Inflammatory macrophage treated with lipopolysaccharide for 1 hour (primary cell): ENCODE measurements around the gene ANAPC1.
"Not testable (repeated sequence)": the region's sequence is repeated elsewhere in the genome, so short reads cannot be mapped to it uniquely, and the experiment has no call there.

ENCODE experiments used
- DNase-seq, 2 donors: peaks; one replicate each; pipeline ENCODE4 v3.0.0-alpha.2; 2020 to 2022

Gene ANAPC1, protein sequence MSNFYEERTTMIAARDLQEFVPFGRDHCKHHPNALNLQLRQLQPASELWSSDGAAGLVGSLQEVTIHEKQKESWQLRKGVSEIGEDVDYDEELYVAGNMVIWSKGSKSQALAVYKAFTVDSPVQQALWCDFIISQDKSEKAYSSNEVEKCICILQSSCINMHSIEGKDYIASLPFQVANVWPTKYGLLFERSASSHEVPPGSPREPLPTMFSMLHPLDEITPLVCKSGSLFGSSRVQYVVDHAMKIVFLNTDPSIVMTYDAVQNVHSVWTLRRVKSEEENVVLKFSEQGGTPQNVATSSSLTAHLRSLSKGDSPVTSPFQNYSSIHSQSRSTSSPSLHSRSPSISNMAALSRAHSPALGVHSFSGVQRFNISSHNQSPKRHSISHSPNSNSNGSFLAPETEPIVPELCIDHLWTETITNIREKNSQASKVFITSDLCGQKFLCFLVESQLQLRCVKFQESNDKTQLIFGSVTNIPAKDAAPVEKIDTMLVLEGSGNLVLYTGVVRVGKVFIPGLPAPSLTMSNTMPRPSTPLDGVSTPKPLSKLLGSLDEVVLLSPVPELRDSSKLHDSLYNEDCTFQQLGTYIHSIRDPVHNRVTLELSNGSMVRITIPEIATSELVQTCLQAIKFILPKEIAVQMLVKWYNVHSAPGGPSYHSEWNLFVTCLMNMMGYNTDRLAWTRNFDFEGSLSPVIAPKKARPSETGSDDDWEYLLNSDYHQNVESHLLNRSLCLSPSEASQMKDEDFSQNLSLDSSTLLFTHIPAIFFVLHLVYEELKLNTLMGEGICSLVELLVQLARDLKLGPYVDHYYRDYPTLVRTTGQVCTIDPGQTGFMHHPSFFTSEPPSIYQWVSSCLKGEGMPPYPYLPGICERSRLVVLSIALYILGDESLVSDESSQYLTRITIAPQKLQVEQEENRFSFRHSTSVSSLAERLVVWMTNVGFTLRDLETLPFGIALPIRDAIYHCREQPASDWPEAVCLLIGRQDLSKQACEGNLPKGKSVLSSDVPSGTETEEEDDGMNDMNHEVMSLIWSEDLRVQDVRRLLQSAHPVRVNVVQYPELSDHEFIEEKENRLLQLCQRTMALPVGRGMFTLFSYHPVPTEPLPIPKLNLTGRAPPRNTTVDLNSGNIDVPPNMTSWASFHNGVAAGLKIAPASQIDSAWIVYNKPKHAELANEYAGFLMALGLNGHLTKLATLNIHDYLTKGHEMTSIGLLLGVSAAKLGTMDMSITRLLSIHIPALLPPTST (N-terminal part only)

DNA sequence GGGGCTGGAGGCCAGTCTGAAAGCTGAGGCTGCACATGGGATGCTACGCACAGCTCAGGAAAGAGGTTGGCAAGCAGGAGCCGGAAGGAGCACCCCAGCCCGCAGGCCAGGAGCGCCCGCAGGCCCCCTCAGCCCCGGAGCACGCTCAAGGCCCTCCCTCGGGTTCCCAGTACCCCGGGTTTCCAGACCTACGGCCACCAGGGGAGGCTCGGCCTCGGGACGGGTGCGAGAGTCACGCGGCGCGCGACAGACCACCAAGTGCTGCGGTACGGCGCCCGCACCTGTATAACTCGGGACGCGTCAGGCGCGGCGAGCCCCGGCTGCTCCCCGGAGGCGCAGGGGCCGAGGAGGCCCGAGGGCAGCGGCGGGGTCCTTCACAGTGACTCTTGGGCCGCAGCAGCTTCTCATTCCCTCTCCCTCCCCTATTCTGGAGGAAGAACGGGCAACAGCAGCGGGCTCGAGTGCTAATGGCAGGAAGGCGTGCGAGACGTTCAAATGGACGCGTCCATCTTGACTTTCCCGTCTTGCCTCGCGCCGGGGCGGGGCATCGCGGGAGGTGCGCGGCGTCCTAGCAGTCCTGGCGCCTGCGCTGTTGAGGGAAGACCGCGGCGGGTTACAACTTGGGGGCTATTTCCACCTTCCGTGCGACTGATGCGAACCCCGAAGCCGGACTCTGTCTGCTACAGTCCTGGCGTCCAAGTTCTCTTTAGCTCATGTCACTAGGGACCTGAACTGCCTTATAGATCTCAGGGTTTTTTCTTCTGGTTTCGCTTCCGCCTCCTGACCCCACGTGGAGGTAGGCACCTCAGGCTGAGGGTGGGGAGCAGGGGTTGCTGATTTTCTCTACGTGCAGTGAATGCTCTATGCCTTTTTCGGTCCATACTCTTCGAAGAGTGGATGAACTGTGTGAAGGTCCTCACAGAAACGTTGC is at the start of gene ANAPC1:
TSS of gene ANAPC1 (minus strand) at position 533 of the 931 bp plus-strand sequence. CDS start 3,368 bp downstream, outside the sequence.
- DNase-seq = peak; percentile 68 to 80

DNA sequence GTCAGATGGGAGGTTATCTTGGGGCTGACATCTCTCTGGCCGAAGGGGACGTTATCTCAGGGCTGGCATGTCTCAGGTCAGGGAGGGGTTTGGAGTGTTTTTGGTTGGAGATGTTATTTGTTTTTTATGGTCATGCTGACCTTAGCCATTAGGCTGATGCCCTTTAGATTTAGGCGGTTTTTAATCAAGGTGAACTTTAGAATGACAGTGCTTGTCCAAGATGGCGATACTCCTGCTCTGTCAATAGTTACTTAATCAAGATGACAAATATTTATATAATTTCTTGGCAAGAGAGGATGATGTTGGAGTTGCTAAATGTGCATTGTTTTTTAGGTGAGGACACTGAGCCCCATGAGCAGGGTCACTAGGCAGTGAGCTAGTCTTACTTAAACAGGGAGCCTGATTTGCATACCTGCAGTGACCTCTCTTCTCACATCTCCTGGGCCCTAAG is 48.9 kb upstream of the ANAPC1 start:
- no peak for DNase-seq

DNA sequence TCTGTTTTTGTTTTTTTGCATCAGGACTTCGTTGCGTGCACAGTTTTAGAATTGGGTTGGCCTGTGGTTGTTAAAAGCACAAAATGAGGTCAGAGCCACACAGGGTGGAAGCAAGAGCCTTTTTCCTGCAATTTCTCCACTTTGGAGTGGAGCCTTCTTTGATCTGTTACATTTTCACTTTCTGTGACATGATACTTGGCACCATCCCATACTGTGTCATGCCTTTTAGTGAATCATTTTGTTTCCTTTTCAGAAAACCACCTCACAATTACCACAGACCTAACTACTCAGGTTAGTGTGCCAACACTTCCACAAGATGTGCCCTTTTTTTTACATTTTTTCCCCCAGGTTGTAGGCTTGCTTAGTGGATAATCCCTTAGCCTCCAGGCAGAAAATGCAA is 46.9 kb upstream of the ANAPC1 start:
- no peak for DNase-seq

DNA sequence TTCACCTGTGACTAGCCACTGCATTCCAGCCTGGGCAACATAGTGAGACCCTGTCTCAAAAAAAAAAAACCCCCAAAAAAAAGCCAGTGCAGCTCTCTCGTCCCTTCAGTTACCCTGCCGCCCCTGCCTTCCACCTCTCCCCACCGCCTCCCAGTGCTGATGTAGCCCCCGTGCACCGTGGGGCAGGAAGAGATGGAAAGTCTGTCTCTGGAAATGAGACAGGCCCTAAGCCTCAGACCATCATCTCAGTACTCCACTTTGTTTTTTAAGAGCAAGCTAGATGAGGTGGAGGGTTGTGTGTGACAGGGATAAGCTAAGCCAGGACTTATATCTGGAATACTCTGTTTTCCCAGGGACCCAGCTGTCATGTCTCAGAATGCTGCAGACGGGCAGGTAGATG is 46.4 kb upstream of the ANAPC1 start:
- DNase-seq = no peak

DNA sequence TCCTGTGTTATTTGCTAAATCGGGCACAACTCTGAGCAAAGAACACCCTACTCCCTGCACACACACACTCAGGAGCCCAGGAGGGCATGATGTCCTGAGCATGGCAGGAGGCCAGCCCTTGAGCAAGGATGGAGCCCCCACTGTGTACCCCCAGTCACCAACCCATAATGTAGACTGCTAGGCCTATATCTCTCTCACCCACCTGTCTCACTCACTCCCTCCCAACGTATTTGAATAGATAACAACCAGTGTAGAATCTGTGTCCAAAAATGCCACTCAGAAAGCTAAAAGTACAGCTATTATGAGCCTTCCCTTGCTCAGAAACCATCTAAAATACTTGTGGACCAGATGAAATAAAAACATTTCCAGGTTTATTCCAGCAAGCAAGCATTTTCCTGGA is 43.7 kb upstream of the ANAPC1 start:
- DNase-seq = no peak

DNA sequence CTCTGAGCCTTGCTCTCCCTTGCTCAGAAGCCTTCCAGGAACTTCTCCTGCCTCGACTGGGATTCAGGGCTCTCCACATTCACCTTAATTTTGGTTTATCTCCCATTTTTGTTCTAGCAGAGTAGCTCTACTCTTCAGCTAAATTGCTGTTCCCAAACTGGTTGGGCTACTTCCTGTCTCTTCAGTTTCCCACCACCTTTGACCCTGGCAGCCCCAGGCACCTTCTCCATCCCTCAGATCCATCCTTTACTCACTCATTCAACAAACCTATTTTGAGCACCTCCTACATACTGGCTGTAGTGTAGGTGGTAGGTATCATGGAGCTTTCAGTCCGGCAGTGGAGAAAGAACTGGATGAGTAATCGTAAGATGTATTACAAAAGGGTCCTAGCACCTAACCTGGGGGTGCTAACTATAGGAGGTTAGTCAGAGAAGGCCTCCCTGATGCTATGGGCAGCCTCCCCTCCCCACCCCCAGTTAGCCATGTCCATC is 40.7 kb upstream of the ANAPC1 start:
- DNase-seq = no peak

DNA sequence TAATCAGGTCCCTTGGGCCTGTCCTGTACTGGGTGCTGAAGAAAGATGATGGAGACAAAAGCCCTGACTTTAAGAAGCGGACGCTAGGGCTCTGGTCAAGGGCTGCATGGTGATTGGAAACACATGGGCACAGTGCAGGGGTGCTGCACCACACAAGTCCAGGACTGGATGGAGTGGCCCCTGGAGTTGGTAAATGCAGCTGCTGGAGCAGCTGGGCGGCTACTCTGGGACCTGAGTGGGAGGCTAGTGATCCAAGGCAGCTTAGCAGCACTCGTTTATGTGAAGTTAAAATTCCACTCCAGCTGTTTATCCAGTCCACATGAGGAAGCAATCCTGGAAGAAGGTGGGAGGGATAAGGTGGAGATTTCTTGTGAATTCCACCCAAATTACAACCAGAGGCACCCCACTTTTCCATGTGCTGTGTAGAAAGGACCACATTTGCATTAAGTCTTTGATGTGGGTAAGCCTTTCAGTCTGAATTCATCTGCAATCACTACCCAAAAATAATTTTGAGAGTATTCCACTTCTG is 39.3 kb upstream of the ANAPC1 start:
- no peak for DNase-seq

DNA sequence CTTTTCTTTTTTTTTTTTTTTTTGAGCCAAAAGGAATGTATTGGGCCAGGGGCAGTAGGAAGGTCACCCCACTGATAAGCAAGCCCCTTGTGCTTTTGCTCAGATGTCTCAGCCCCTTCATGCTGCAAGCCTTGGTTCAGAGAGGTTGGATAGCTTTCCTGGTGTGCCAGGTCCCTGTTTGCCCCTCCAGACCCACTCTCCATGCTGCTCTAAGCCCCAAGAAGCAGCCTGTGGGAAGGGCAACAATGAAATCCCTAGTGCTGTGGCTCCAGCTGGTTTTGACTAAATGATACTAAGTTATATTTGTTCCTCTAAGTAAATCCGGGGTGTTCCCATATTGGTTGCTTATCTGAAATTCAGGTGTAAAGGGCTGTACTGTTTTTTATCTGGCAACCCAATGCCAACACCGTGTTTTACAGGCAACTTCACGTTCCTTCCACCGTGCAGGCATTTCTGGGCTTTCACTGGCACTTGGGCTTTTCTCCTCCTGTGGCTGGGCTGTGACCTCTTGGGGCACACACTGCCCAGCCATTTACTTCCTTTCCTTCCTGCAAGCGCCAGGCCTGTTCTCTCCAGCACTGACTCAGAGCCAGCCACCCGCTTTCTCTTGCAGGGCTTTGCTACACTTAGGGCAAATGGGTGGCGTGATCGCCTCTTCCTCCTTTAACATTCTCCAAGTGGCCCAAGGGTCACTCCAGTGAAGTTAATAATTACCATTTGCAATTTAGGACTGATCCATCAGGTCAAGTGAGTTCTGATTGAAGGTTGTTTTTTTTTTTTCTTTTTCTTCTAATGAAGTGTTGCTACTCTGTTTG is 36.0 kb upstream of the ANAPC1 start:
- peak; percentile 79 to 84 for DNase-seq

DNA sequence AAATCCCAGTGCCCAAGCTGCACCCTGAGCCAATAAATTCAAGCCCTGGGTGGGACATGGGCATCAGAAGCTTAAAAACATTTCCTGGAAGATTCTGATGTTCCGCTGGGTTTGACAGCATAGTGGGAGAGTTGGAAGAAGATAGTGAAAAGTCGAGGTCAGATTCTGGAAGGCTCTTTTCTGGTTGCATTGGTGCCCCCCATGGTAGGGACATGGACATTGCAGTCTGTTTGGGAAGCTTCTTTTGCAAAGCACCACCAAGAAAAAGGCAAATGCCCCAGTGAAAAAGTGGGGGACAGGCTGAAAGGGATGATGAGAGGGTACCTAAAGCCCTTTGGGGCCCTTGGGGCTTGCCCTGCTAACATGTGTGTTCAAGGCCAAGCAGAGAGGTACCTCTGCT is 35.4 kb upstream of the ANAPC1 start:
- DNase-seq = no peak

DNA sequence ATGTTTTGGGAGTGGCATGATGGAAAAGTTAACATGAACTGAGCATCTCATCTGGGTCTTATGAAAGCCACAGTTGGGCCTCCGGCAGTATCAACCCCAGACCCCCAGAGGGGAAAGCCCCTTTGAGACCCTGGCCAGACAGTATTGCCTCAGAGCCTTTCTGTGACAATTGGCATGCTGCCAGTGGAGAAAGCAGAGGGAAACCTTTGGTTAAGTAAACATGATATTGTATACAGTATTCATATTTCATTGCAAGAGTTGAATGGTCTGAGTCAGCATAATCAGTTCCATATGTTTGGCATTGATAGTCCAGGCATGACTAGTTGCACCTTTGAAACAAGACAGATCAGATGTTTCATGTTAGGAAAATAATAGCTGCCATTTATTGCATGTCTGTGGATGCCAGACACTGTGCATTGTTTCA is 34.4 kb upstream of the ANAPC1 start:
- DNase-seq = no peak

DNA sequence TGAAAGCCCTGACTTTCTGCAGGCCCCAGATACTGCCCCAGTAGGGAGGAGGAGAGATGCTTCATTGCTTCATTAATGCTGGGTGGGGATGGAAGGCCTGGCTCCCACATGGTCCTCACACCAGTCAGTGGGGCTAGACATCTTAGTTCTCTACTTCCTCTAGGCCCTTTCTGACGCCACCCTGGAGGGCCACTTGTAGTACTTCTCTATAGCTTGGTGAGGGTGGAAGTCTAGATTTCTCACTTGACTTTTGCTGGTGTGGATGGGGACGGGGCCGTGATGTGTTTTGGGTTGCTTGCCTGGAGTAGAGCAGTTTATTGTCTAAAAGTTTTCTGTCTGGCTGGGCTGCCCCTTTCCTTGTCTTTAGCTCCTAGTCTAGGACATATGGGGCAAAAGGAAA is 33.1 kb upstream of the ANAPC1 start:
- no peak for DNase-seq

DNA sequence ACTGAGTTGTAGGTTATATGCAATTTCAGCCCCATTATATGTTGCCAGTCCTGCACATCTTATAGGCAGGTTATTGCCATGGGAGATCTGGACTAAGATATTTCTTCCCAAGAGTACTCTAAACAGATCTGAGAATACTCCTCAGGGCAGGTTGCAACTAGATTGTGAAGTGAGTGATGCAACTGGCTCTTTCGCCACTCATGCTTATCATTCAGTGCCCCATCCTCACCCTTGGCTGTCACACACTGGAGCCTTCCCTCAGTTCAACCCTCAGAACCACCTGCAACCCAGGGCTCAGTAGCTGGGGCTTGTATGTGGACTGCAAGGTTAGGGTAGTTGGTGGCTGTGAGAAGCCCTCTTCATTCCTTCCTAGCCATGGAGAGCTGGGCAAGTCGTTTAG is 28.6 kb upstream of the ANAPC1 start:
- no peak for DNase-seq

DNA sequence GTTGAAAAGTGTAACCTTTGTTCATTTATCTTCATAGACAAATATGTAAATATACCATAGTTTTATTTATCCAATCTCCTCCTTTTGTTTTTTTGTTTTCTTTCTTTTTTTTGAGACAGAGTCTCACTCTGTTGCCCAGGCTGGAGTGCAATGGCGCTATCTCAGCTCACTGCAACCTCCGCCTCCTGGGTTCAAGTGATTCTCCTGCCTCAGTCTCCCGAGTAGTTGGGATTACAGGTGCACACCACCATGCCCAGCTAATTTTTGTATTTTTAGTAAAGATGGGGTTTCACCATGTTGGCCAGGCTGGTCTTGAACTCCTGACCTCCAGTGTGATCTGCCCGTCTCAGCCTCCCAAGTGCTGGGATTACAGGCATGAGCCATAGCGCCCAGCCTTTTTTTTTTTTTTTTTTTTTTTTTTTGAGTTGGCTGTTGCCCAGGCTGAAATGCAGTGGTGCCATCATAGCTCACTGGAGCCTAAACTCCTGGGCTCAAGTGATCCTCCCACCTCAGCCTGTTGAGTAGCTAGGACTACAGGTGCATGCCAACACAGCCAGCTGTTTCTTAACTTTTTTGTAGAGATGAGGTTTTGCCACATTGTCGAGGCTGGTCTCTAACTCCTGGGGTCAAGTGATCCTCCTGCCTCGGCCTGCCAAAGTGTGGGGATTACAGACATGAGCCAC is 27.4 kb upstream of the ANAPC1 start:
- not testable (repeated sequence) for DNase-seq

DNA sequence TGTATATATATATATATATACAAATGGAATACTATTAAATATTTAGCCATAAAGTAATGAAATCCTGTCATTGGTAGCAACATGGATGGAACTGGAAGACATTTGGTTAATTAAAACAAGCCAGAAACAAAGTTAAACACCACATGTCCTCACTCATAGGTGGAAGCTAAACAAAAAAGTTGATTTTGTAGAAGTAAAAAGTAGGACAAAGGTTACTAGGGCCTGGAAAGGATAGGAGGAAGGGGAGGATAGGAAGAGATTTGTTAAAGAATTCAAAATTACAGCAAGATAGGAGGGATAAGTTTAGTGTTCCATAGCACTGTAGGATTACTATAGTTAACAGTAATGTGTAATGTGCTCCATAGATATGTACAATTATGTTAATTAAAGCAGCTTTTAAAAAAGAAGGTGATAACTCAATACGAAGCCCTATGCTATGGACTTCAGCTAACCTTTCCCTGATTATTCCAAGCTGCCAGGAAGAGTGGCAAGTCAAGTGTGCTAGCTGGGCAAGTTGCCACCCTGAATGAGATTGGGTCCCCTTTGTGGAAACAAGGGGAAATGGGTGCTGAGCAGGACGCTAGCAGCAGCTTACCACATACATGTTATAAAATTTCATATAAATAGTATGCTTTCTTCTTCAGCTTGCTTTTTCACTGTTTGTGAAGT is 26.8 kb upstream of the ANAPC1 start:
- no peak for DNase-seq

DNA sequence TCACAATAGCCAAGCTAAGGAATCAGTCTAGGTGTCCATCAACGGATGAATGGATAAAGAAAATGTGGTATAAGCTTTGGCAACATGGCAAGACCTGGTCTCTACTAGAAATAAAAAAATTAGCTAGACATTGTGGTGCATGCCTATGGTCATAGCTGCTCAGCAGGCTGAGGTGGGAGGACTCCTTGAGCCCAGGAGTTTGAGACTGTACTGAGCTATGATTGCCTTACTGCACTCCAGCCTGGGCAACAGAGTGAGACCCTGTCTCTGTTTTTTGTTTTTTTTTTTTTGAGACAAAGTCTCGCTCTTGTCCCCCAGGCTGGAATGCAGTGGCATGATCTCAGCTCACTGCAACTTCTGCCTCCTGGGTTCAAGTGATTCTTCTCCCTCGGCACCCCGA is 26.0 kb upstream of the ANAPC1 start:
- not testable (repeated sequence) for DNase-seq

DNA sequence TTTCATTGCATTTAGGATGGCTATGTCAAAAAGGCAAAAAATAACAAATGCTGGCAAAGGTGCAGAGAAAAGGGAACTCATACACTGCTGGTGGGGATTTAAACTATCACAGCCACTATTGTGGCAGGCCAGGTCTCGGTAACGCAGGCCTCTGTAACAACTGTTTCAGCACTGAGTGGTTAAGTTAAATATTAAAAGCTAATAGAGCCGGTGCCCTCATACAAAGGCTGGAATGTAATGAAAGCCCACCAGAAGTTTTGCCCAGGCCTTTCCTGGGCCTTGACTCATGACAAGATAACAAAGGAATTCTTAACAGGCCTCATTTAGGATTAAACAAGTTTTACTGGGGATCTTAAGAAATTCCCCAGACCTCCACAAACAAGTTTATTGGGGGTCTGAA is 25.1 kb upstream of the ANAPC1 start:
- no peak for DNase-seq

DNA sequence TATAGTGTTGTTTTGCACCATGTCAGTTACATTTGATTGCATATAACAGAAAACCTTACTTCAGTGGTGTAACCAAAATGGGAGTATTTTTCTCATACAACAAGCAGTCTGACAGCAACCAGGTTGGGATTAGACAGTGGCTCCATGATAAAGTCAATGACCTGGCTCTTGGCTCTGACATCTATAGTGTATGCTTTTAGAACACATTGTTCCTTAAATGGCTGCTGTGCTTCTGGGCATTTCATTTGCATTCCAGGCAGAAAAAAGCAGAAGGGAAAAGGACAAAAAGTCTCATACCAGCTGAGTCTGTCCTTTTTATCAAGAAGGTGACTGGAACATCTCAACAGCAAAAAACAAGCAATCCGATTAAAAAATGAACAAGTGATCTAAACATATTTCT is 24.6 kb upstream of the ANAPC1 start:
- no peak for DNase-seq

DNA sequence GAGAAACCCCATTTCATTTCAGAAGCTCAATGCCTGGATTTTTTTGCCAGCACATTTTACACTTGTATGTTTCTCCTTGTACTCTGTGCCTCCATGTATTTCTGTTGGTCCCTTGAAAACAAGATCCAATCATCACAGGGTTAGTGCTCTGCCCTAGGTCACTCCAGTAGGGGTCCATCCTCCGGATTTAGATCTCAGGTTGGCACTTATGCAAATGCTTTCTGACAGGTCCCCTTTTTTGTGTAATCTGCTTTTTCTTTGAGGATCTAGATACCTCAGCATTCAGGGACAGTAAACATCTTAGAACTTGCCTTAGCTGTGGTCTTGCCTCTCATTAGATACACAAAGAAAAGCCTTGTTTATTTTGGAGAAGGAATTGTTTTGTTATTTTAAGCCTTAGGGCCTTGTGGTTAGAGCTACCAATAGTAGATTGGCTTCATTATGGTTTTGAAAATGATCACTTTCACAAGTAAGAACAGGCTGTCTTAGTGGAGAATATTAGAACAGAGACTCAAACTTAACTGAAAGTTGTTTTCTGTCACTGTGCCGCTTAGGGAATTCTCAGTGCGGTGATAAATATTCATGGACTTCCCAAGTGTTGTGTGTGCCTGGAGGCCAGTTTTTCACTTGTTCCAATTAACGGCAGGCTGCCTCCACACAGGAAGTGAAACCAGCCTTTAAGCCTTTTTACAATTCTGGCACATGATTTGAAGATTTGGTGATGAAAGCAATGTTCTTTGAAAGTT is 22.2 kb upstream of the ANAPC1 start:
- peak; percentile 68 to 74 for DNase-seq

DNA sequence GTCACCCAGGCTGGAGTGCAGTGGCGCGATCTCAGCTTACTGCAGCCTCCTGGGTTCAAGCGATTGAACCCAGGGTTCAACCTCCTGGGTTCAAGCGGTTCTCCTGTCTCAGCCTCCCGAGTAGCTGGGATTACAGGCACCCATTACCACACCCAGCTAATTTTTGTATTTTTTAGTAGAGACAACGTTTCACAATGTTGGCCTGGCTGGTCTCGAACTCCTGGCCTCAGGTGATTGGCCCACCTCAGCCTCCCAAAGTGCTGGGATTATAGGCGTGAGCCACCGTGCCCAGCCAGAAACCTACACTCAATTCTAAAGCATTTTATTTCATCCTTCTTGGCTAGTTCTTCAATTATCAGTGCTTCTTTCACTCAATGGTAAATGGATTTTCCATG is 21.5 kb upstream of the ANAPC1 start:
- DNase-seq = not testable (repeated sequence)
